WERI-Rb-1 (cell line): Measurements from ENCODE around the gene VASN.

Experiments
- DNase-seq: peaks from one replicate; pipeline ENCODE4 v3.0.0-alpha.2; 2020
- H3K27ac ChIP-seq: fragments of 250-450 bp; sonication (Bioruptor Pico); 2 replicates; pipeline ENCODE4 v1.5.1; 2020; ENCODE audit warnings: mild to moderate bottlenecking, moderate library complexity
- H3K27me3 ChIP-seq: fragments of 250-450 bp; sonication (Bioruptor Pico); 2 replicates; pipeline ENCODE4 v1.5.1; 2021; ENCODE audit warnings: mild to moderate bottlenecking, low read depth, moderate library complexity; ENCODE audit not compliant: insufficient read depth, severe bottlenecking
- H3K36me3 ChIP-seq: fragments of 250-450 bp; sonication (Bioruptor Pico); 2 replicates; pipeline ENCODE4 v1.5.1; 2020; ENCODE audit warnings: mild to moderate bottlenecking, moderate library complexity
- H3K4me3 ChIP-seq: 2 replicates; pipeline ENCODE4 v1.5.1; 2011; ENCODE audit warnings: low read depth, mild to moderate bottlenecking, control low read depth, low read length
- H3K9me3 ChIP-seq: fragments of 250-450 bp; sonication (Bioruptor Pico); 2 replicates; pipeline ENCODE4 v1.5.1; 2021; ENCODE audit warnings: mild to moderate bottlenecking, moderate library complexity; ENCODE audit not compliant: severe bottlenecking
- TF ChIP-seq, protein P1 (sequence below): IDR thresholded peaks from 2 replicates; pipeline ENCODE4 v1.5.1; 2011; ENCODE audit warnings: low read depth, mild to moderate bottlenecking, control low read depth, inconsistent platforms, low read length

VASN gene

DNA sequence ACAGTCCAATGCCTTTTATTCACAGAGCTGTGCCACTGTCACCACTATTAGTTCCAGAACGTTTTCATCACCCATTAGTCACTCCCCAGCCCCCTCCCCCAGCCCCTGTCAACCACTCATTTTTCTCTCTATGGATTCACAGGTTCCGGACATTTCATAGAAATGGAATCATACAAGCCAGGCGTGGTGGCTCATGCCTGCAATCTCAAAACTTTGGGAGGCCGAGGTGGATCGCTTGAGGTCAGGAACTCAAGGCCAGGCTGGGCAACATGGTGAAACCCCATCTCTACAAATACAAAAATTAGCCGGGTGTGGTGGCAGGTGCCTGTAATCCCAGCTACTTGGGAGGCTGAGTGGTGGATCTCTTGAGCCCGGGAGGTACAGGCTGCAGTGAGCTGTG is 19.8 kb upstream of the VASN start:
- no peaks in the 10 kb centered on the region for H3K27me3 ChIP-seq
- no peak overlapping the region for H3K4me3 ChIP-seq
- H3K9me3 ChIP-seq: no peaks in the 10 kb centered on the region
- H3K36me3 ChIP-seq: peaks cover 9% of the 10 kb centered on the region
- TF ChIP-seq, protein P1, sequence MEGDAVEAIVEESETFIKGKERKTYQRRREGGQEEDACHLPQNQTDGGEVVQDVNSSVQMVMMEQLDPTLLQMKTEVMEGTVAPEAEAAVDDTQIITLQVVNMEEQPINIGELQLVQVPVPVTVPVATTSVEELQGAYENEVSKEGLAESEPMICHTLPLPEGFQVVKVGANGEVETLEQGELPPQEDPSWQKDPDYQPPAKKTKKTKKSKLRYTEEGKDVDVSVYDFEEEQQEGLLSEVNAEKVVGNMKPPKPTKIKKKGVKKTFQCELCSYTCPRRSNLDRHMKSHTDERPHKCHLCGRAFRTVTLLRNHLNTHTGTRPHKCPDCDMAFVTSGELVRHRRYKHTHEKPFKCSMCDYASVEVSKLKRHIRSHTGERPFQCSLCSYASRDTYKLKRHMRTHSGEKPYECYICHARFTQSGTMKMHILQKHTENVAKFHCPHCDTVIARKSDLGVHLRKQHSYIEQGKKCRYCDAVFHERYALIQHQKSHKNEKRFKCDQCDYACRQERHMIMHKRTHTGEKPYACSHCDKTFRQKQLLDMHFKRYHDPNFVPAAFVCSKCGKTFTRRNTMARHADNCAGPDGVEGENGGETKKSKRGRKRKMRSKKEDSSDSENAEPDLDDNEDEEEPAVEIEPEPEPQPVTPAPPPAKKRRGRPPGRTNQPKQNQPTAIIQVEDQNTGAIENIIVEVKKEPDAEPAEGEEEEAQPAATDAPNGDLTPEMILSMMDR: no peak
- DNase-seq: no peak
- H3K27ac ChIP-seq: no peak overlapping the region

DNA sequence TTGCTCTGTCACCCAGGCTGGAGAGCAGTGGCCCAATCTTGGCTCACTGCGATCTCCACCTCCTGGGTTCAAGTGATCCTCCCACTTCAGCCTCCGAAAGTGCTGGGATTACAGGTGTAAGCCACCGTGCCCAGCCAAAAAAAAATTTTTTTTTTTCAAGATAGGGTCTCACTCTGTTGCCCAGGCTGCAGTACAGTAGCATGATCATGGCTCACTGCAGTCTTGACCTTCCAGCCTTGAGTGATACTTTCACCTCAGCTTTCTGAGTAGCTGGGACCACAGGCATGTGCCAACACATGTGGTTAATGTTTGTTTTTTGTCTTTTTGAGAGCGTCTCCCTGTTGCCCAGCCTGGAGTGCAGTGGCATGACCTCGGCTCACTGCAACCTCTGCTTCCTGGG is 18.8 kb upstream of the VASN start:
- TF ChIP-seq, protein P1: no peak
- no peak for DNase-seq
- H3K27me3 ChIP-seq: no peaks in the 10 kb centered on the region
- no peak overlapping the region for H3K27ac ChIP-seq
- peaks cover 7% of the 10 kb centered on the region for H3K36me3 ChIP-seq
- no peaks in the 10 kb centered on the region for H3K9me3 ChIP-seq
- H3K4me3 ChIP-seq: no peak overlapping the region

DNA sequence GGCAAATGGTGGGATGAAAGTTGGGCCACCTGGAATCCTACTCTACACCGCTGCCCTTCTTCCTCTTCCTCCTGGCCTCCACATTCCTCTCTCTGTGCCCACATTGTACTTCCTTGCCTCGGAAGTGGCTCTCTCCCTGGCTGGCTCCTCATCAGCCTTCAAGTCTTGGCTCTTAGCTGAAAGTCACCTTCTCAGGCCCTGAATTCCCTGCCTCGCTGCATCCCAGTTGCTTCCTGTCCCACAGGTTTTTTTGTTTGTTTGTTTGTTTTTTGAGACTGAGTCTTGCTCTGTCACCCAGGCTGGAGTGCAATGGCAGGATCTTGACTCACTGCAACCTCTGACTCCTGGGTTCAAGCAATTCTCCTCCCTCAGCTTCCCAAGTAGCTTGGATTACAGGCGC is 18.0 kb upstream of the VASN start:
- Histone ChIP-seq H3K27me3 (no peaks in the 10 kb centered on the region), H3K36me3 (peaks cover 8% of the 10 kb centered on the region), H3K27ac (no peak overlapping the region), H3K9me3 (no peaks in the 10 kb centered on the region), H3K4me3 (no peak overlapping the region)
- DNase-seq: no peak
- TF ChIP-seq, protein P1: no peak

DNA sequence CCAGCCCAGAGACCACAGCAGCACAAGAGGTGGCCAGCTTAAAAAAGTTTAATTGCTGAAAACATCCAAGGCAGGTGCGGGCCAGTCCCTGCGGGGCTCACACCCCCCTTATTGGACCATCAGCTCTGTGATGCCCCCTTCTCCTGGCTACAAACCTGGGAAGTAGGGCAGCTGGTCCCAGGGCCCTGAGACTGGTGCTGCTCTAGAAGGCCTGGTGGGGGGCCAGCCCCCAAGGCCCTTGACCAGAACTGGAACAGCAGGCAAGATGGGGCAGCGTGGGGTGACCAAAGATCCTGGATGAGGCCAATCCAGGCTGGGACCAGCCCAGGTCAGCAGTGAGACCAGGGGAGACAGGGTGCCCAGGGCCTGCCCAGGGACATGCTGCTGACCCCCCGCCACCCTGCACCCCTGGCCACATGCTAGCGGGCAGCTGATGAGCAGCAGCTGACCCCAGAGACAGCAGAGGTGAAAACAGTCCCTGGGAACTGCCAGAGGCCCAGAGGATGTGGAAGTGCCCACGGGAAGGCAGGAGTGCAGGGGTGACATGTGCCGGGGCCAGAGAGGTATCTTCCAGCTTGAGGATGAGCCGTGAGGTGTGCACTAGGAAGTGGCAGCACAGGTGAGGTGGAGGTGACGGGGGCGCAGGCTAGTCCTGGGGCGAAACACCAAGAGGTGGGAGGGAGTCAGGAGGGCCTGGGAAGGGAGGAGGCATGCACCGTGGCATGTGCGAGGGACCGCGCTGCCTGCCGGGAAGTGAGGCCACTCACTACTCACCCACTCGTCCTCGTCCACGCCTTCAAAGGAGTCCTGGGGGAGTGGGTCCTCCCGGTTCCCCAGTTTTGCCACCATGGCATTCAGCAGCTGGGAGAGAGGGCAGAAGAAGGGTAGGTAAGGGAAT is 16.9 kb upstream of the VASN start:
- H3K27me3 ChIP-seq: no peaks in the 10 kb centered on the region
- peaks cover 4% of the 10 kb centered on the region for H3K36me3 ChIP-seq
- H3K9me3 ChIP-seq: no peaks in the 10 kb centered on the region
- TF ChIP-seq, protein P1: no peak
- no peak overlapping the region for H3K4me3 ChIP-seq
- no peak for DNase-seq
- no peak overlapping the region for H3K27ac ChIP-seq

DNA sequence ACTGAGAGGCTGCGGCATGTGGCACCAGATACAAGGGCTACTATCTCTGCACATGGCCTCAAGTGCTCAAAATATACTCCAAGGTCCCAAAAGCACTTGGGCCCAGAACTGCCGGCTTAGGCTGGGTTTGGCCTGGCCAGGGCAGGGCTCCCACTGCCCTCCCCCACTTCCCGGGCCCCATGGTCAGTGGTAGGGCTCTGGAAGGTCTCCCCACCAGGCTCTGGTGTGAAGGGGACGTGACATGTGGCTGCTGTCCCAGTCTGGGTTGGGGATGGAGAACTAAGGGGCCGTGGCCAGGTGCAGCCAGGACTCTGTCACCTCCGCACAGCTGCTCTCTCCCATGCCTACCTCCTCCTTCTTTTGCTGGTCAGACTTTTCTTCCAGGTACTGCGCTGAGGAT is 14.8 kb upstream of the VASN start:
- TF ChIP-seq, protein P1: no peak
- Histone ChIP-seq H3K9me3 (no peaks in the 10 kb centered on the region), H3K36me3 (peaks cover 7% of the 10 kb centered on the region), H3K27ac (no peak overlapping the region), H3K4me3 (no peak overlapping the region), H3K27me3 (no peaks in the 10 kb centered on the region)
- DNase-seq: no peak
